HG03469 (cell line): ENCODE results near the gene NDE1.

Experiments used
- ATAC-seq: cut with Tn5 transposase; IDR thresholded peaks from one replicate; pipeline ENCODE4 v1.9.1; 2021; ENCODE audit warnings: mild to moderate bottlenecking, moderate library complexity, moderate number of reproducible peaks; ENCODE audit not compliant: unreplicated experiment

Gene NDE1

GRCh38 chr16:15732416-15732815 is 82.4 kb downstream of the NDE1 start:
- no peak for ATAC-seq

- no peak for ATAC-seq
Observed at GRCh38 chr16:15735610-15736009, 85.6 kb downstream of the NDE1 start.

DNA sequence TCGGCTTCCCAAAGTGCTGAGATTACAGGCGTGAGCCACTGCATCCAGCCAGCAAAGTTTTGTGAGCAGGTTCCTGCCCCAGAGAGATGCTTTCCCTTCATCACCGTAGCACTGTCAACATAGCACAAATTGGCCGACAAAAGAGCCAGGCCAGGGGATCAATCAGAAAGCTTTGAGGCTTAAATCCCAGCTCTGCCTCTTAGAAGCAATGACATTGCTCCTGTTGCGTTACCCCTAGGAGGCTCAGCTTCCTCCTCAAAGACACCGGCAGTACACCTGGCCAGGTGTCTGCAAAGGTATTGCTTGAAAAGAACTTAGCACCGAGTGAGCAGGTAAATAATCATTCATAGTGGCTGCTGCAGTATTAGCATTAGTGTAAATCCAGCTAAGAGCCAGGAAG is 86.5 kb downstream of the NDE1 start:
- no peak for ATAC-seq

GRCh38 chr16:15737140-15737644 is 87.1 kb downstream of the NDE1 start:
- no peak for ATAC-seq

GRCh38 chr16:15739464-15739863 is 89.4 kb downstream of the NDE1 start:
- no peak for ATAC-seq

DNA sequence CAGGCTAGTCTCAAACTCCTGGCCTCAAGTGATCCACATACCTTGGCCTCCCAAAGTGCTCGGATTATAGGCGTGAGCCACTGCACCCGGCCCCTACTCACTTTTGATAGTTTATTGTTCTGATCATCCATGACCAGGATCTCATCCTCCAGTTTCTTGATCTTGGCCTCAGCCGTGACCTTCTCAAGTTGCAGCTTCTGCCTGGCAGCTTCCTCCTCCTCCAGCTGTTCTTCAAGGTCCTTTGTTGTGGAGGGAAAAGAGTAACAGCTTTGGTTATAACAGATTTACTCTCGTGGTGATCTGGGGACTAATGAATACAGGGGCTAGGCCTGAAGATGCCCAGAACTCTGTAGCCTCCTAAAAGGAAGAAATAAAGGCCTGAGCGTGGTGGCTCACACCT is 89.9 kb downstream of the NDE1 start:
- no peak for ATAC-seq

DNA sequence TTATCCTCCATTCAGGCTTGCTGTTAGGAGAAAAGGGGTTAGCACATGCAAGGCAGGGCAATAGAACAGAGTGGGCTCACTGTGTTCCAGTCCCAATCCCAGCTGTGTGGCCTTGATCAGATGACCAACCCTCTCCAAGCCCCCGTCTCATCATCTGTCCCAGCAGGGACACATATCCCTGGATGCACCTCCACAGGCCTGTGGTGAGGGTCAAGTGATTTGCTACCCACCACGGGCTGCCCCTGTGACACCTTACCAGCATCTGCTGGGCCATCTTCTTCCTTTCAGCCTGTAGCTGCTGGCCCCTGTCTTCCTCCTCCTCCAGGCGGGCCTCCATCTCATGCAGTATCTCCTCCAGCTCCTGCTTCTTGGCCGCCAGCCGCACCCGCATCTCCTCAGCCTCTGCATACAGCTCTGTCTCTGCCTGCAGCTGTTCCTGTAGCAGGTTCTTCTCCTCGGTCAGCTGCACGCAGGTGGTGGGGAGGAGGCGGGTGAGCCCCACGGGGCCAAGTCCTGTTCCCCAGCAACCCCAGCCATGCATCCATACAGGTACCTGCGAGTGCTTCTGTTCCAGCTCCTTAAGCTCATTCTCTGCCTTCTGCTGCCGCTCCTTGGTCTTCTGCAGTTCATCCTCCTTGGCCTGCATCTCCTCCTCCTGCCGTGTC is 91.3 kb downstream of the NDE1 start:
- ATAC-seq = no peak

DNA sequence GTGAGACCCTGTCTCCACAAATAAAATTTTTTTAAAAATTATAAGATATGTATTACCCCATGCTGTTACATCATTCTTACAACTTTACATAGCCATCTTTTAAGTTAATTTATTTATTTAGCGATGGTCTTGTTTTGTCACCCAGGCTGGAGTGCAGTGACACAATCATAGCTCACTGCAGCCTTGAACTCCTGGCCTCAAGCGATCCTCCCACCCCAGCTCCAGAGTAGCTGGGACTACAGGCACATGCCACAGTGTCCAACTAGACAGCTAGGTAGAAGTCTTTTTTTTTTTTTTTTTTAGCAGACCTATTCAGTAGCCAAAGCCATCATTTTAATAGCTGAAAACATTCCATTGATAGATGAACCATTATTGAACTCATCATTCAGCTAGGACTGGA is 92.7 kb downstream of the NDE1 start:
- no peak for ATAC-seq

GRCh38 chr16:15743657-15744056 is 93.6 kb downstream of the NDE1 start:
- ATAC-seq = no peak

DNA sequence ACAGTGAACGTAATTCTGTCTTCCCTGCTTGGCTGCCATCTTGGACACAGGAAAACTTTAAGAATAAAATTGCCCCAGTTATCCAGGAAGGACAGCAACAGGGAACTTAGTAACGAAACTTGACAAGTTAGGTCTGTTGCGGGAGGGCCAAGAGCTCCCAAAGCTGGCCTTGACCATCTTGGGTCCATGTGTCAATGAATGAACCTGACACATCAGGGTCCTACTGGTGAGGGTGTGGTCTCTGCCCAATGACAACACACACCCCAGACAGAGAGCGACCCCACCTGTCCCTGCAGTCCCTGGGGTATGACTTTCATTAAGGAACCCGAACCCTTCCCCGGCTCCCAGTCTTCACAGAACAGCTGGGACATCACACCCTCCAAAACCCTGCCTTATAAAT is 96.3 kb downstream of the NDE1 start:
- ATAC-seq = no peak

DNA sequence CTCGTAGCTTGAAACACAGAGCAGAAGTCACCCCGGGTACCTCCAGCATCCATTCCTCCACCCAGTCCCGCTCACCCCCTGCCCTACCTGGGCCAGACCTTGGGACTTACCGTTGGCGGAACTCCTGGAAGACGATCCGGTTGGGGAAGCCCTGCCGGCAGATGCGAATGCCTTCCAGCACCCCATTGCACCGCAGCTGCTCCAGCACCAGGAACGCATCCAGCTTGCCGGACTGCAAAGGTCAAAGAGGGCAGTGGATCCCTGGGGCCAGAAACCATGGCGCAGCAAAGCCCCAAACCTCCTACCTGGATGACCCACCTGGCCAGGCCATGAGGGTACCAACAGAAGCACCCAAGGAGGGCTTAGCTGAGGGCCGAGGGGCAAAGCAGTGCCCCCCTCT is 97.9 kb downstream of the NDE1 start:
- no peak for ATAC-seq

GRCh38 chr16:15748654-15749053 is 98.6 kb downstream of the NDE1 start:
- no peak for ATAC-seq

GRCh38 chr16:15749371-15749770 is 99.3 kb downstream of the NDE1 start:
- no peak for ATAC-seq

DNA sequence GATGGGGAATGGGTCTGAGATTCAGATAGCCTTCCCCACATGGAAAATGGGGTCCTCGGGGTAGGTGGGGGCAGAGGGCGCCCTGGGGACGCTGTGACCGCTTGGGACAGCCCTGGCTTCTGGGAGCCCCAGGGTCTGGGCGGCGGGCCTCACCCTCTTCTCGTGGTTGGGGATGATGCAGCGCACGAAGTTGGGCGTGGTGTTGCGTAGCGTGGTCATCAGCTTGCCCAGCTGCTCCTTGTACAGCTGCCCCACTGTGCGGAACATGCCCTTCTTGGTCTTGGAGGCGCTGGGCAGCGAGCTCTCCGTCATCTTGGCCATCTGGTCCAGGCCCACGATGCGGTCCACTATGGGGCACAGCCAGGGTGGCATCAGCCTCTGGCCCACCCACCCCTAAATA is 99.9 kb downstream of the NDE1 start:
- no peak for ATAC-seq

- ATAC-seq = no peak
Observed at GRCh38 chr16:15751940-15752339, 101.9 kb downstream of the NDE1 start.

DNA sequence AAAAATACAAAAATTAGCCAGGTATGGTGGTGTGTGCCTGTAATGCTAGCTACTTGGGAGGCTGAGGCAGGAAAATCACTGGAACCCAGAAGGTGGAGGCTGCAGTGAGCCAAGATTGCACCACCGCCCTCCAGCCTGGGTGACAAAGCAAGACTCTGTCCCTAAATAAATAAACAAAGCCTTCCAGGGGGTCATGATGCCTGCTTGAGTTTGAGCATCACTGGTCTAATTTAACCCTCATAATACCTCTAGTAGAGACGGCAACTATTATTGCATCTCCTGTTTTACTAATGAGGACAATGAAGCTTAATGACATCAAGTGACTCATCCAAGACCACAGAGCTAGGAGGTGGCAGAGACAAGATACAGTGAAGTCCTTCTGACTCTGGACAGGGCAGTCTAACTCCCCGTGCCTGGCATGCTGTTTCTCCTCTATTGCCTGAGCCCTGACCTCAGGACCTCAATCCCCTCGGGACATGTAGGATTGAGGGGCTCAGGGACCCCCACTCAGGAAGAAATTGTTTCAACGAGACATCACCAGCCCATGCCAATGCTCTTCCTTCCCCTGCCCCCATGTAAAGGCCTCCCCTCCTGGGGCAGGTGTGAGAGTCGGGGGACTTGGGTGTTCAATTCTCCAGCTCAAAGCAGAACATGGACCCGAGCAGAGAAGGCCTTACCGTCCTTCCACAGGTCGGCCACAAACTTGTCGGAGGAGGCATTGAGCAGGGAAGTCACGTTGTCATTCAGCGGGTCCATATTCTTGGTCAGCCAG is 102.9 kb downstream of the NDE1 start:
- no peak for ATAC-seq

GRCh38 chr16:15754821-15755534 is 104.9 kb downstream of the NDE1 start:
- ATAC-seq = no peak

DNA sequence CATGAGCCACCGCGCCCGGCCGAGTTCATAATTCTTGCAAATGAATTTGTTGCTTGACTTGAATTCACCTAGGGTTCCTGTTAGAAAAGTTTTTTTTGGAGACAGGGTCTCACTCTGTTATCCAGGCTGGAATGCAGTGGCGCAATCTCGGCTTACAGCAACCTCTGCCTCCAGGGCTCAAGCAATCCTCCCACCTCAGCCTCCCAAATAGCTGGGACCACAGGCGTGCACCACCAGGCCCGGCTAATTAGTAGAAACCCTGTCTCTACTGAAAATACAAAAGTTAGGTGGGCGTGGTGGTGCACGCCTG is 107.0 kb downstream of the NDE1 start:
- no peak for ATAC-seq

DNA sequence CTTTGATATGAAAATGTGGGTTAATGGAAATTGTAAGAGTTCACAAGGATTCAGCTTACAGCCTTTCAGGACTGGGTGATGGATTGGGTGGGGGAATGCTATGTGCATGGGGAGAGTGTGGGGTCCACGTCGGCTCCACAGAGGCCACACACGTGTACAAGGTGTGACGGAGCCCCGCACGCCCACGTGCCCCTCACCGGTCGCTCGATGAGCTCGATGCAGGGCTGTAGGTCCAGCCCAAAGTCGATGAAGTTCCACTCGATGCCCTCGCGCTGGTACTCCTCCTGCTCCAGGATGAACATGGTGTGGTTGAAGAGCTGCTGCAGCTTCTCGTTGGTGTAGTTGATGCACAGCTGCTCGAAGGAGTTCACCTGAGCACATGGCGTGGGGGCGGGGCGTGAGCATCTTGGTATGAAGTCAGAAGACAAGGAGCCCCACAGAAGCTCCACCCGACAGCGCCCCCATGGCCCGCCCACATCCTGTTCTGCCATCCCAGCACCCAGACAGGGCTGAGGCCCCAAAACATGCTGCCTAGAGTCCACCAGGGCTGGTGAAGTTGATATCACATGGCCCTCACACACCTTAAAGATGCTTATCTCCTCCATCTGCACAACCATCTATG is 107.7 kb downstream of the NDE1 start:
- ATAC-seq = no peak

DNA sequence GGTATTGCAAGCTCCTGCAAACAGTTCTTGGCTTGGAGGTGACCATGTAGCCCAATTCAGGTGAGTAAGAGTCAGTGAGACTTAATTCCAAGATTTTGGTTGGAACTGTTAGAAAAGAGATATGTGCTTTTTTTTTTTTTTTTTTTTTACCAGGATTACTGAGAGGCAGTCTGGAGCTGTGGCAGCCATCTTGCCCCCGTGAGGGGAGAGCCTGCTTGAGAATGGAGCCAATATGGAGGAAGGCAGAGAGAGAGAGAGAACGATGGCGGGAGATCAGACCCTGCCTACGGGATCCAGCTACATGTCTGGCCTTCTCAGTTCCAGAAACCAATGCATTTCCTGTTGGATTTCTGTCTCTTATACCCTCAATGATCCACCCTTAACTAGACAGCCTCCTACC is 109.0 kb downstream of the NDE1 start:
- no peak for ATAC-seq

DNA sequence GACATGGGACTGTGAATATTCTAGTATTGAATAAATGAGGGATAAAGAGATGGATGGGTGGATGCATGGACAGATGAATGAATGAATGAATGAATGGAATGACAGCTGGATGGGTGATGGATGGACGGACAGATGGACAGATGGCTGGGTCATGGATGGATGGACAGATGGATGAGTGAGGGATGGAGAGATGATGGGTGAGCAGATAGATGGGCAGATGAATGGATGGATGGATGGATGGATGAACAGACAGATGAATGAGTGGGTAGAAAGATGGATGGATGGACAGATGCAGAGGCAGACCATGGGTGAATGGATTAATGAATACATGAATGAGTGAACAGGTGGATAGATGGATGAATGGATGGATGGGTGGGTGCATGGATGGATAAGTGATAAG is 110.1 kb downstream of the NDE1 start:
- no peak for ATAC-seq

DNA sequence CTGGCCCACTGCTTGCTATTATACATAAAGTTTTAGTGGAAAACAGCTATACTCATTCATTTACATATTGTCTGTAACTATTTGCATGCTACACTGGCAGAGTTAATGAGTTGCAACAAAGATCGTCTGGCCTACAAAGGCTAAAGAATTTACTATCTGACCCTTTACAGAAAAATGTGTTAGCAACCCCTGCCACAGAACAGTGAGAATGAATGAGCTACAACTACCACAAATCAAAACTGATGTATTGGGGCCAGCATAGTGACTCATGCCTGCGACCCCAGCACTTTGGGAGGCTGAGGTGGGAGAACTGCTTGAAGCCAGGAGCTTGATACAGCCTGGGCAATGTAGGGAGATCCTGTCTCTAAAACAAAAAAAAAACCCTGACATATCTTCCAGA is 114.1 kb downstream of the NDE1 start:
- ATAC-seq = no peak
